ENCODE results near the gene RNF144B.

- no peak for TF ChIP-seq CTCF (conservative IDR thresholded peaks at IDR 0.05 in 1 of 2, IDR thresholded peaks at IDR 0.05 in 1 of 2; ENCODE audit: low read depth in 1 of 2, low read length in 2 of 2)
- TF ChIP-seq EZH2 (IDR thresholded peaks at IDR 0.05; ENCODE audit: low read length, missing control alignments): no peak
These were observed 6.5 kb downstream of the RNF144B start for GRCh38 chr6:18393698-18394097.

Data from fibroblast of lung (primary cell).